H1 (cell line): ENCODE measurements around the gene WDR33. TPM values are rescaled to one million over a fixed set of nuclear protein-coding genes. Genes with fewer than 3 reads are reported as not detected.

ENCODE experiments used
- CHD1 ChIP-seq: IDR thresholded peaks from 2 replicates; pipeline ENCODE4 v1.6.1; 2012; ENCODE audit warnings: low read depth, low read length, improper control_type of control experiment
- CHD7 ChIP-seq: fragments of 300-600 bp; sonication (generic); IDR thresholded peaks from 2 replicates; pipeline ENCODE4 v1.7.1; 2012; ENCODE audit warnings: low read length, moderate library complexity, mild to moderate bottlenecking, inconsistent platforms; ENCODE audit not compliant: insufficient replicate concordance
- CTBP2 ChIP-seq: IDR thresholded peaks from 2 replicates; pipeline ENCODE4 v1.7.0; 2011; ENCODE audit warnings: borderline replicate concordance, mild to moderate bottlenecking, moderate library complexity, mixed read lengths, low read length; ENCODE audit not compliant: insufficient read depth, insufficient read length
- PHF8 ChIP-seq: fragments of 200-600 bp; sonication (generic); conservative IDR thresholded peaks from 2 replicates; pipeline ENCODE4 v1.7.1; 2012; ENCODE audit warnings: low read depth, mild to moderate bottlenecking, inconsistent platforms, low read length, moderate library complexity
- POU5F1 ChIP-seq: IDR thresholded peaks from 2 replicates; pipeline ENCODE4 v1.6.1; 2011; ENCODE audit warnings: low read depth, mild to moderate bottlenecking, low read length, moderate library complexity
- RNF2 ChIP-seq: fragments of 200-900, 300-1000 bp; sonication (generic); IDR thresholded peaks from 2 replicates; pipeline ENCODE4 v1.7.1; 2016; ENCODE audit warnings: borderline replicate concordance, low read depth, mild to moderate bottlenecking, antibody characterized with exemption, low read length; ENCODE audit not compliant: poor library complexity, severe bottlenecking; ENCODE audit errors: missing control alignments
- SP1 ChIP-seq: IDR thresholded peaks from 2 replicates; pipeline ENCODE4 v1.6.1; 2011; ENCODE audit warnings: low read depth, low read length
- SP2 ChIP-seq: IDR thresholded peaks from 2 replicates; pipeline ENCODE4 v1.6.1; 2012; ENCODE audit warnings: mild to moderate bottlenecking, low read length, inconsistent platforms
- SP4 ChIP-seq: IDR thresholded peaks from 2 replicates; pipeline ENCODE4 v1.6.1; 2012; ENCODE audit warnings: low read length, inconsistent platforms
- TAF1 ChIP-seq: IDR thresholded peaks from 2 replicates; pipeline ENCODE4 v1.6.1; 2011; ENCODE audit warnings: mild to moderate bottlenecking, low read depth, low read length
- TAF7 ChIP-seq: optimal IDR thresholded peaks from 2 replicates; pipeline ENCODE3; 2011; ENCODE audit warnings: low read depth, mild to moderate bottlenecking, inconsistent platforms, low read length, moderate library complexity, borderline replicate concordance
- polyA plus RNA-seq, 7 experiments: library from polyadenylated mRNA; depleted of rRNA in 3 of 7; stranded (reverse) in 5 of 7; unstranded in 2 of 7; fragments of >200 nt in 5 of 7; fragments of 200-250 nt in 2 of 7; gene quantifications; 1 replicate in 5 of 7; 2 replicates in 1 of 7; 4 replicates in 1 of 7; pipeline versions ENCODE4 v1.2.1 to v1.2.3, GENCODE V29; 2011 to 2013; ENCODE audit warnings: missing spikeins in 2 of 7, mixed read lengths in 2 of 7
- total RNA-seq: library from RNA; stranded (reverse); fragmentation: NEBNext Ultra II Directional; extraction: Animal tissue kit (Norgen Biotek cat#: 25700); gene quantifications from 2 replicates; pipeline ENCODE4 v1.2.1, GENCODE V29; 2021

Gene WDR33
- total and polyA plus RNA-seq, 2 of the 8 experiments (the other 6 are each of a cell fraction or from before 2014, with no cell fraction given) = 18.1 to 82.7 TPM

- TF ChIP-seq RNF2 (no peak), SP1 (0 out of 2 replicates have a peak, but pooled peaks have one; percentile 33), SP4 (no peak; the same call in 1 of the 2 replicates), TAF7 (peak; percentile 92), TAF1 (peak; percentile 97), PHF8 (peak; percentile 98), CHD7 (no peak), CHD1 (no peak), SP2 (no peak), POU5F1 (no peak), CTBP2 (no peak)
These were observed 109.7 kb downstream of the WDR33 start, which contains the start of gene SFT2D3 (continued) for GRCh38 chr2:127701193-127701650.
